ENCODE measurements around the gene PDIA4. TPM values are rescaled to one million over a fixed set of nuclear protein-coding genes. Genes with fewer than 3 reads are reported as not detected.

PDIA4 gene
- total RNA-seq, 1 experiment from 2014 or later = 189 TPM

- Histone ChIP-seq H3K4me3 (peak overlapping the region; percentile 63), H3K9me3 (no peaks in the 10 kb centered on the region), H3K27me3 (no peaks in the 10 kb centered on the region), H3K36me3 (no peaks in the 10 kb centered on the region)
- no peak for DNase-seq
Observed at GRCh38 chr7:148963583-148964482, 64.5 kb downstream of the PDIA4 start.

GRCh38 chr7:148962823-148963582, 65.3 kb downstream of the PDIA4 start:
- no peaks in the 10 kb centered on the region for H3K27me3 ChIP-seq
- H3K4me3 ChIP-seq = peak overlapping the region; percentile 63
- H3K9me3 ChIP-seq = no peaks in the 10 kb centered on the region
- H3K36me3 ChIP-seq = no peaks in the 10 kb centered on the region
- peak; percentile 41 for DNase-seq

- H3K4me3 ChIP-seq = peak overlapping the region; percentile 63
- no peaks in the 10 kb centered on the region for H3K36me3 ChIP-seq
- H3K27me3 ChIP-seq = no peaks in the 10 kb centered on the region
- DNase-seq = no peak
- H3K9me3 ChIP-seq = no peaks in the 10 kb centered on the region
Observed at GRCh38 chr7:148962440-148962822, 65.9 kb downstream of the PDIA4 start.

GRCh38 chr7:148959726-148960125, 68.6 kb downstream of the PDIA4 start:
- DNase-seq = no peak
- no peaks in the 10 kb centered on the region for H3K36me3 ChIP-seq
- no peak overlapping the region for H3K4me3 ChIP-seq

GRCh38 chr7:148958061-148958460, 70.2 kb downstream of the PDIA4 start:
- H3K36me3 ChIP-seq = no peaks in the 10 kb centered on the region

More at GRCh38 chr7:148959726-148960125, 68.6 kb downstream of the PDIA4 start:
- no peaks in the 10 kb centered on the region for H3K9me3 ChIP-seq
- H3K27me3 ChIP-seq = no peaks in the 10 kb centered on the region

GRCh38 chr7:148954766-148955165, 73.5 kb downstream of the PDIA4 start:
- no peaks in the 10 kb centered on the region for H3K9me3 ChIP-seq
- H3K4me3 ChIP-seq = no peak overlapping the region
- H3K36me3 ChIP-seq = no peaks in the 10 kb centered on the region
- H3K27me3 ChIP-seq = no peaks in the 10 kb centered on the region
- no peak for DNase-seq

More at GRCh38 chr7:148958061-148958460, 70.2 kb downstream of the PDIA4 start:
- Histone ChIP-seq H3K9me3 (no peaks in the 10 kb centered on the region), H3K4me3 (no peak overlapping the region), H3K27me3 (no peaks in the 10 kb centered on the region)
- DNase-seq = no peak

GRCh38 chr7:148953676-148954075, 74.6 kb downstream of the PDIA4 start:
- Histone ChIP-seq H3K4me3 (no peak overlapping the region), H3K9me3 (no peaks in the 10 kb centered on the region), H3K27me3 (no peaks in the 10 kb centered on the region), H3K36me3 (no peaks in the 10 kb centered on the region)
- no peak for DNase-seq

Other genes with a start within 250 kb of the PDIA4 start
- gene EZH2, start 144.2 kb downstream of the PDIA4 start, total RNA-seq (2014; rRNA removed; shearing (Covaris generic); ENCODE audit: low replicate concordance) = 13.8 and 19.4 TPM in 2 replicates
- 3.6 and 4.5 TPM in 2 replicates for gene ZNF786, start 62.2 kb upstream of the PDIA4 start, total RNA-seq (2014; rRNA removed; shearing (Covaris generic); ENCODE audit: low replicate concordance)
- gene ZNF425, start 97.8 kb upstream of the PDIA4 start, total RNA-seq (2014; rRNA removed; shearing (Covaris generic); ENCODE audit: low replicate concordance) = 1.2 and 1.9 TPM in 2 replicates
- 2.2 and 2.6 TPM in 2 replicates for gene ZNF398, start 118.9 kb upstream of the PDIA4 start, total RNA-seq (2014; rRNA removed; shearing (Covaris generic); ENCODE audit: low replicate concordance)
- 9.1 and 10.8 TPM in 2 replicates for gene ZNF282, start 167.0 kb upstream of the PDIA4 start, total RNA-seq (2014; rRNA removed; shearing (Covaris generic); ENCODE audit: low replicate concordance)
- 4.3 and 8.0 TPM in 2 replicates for gene ZNF212, start 211.1 kb upstream of the PDIA4 start, total RNA-seq (2014; rRNA removed; shearing (Covaris generic); ENCODE audit: low replicate concordance)
- gene ZNF783, start 233.7 kb upstream of the PDIA4 start, total RNA-seq (2014; rRNA removed; shearing (Covaris generic); ENCODE audit: low replicate concordance) = 4.8 and 6.2 TPM in 2 replicates